Muscle of back (tissue), 11 donors: ENCODE results near the gene PROZ. TPM values are rescaled to one million over a fixed set of nuclear protein-coding genes. Genes with fewer than 3 reads are reported as not detected.
A peak's percentile ranks its signal among the peaks of the same experiment; 100 is the strongest.

Experiments used
- DNase-seq, 3 donors: peaks; one replicate each; pipeline versions ENCODE4 v3.0.0 to v3.0.0-alpha.2; 2013
- polyA plus RNA-seq, 10 donors: library from polyadenylated mRNA; unstranded; fragments of 120-200 nt; gene quantifications; one replicate each; pipeline ENCODE4 v1.2.1, GENCODE V29; 2013; ENCODE audit not compliant: insufficient read length in 10 of 10

PROZ gene
- polyA plus RNA-seq, 10 donors, result 0.14 to 0.19 TPM; not detected in 8

GRCh38 chr13:113140677-113141600 is 17.5 kb upstream of the PROZ start:
- DNase-seq, result no peak

GRCh38 chr13:113141601-113141970 is 16.9 kb upstream of the PROZ start:
- DNase-seq, result no peak

- DNase-seq, result no peak
Measured at GRCh38 chr13:113142876-113143275, 15.6 kb upstream of the PROZ start.

GRCh38 chr13:113143466-113144254 is 14.8 kb upstream of the PROZ start:
- DNase-seq, result no peak

GRCh38 chr13:113144255-113144629 is 14.2 kb upstream of the PROZ start:
- DNase-seq, result no peak

- no peak for DNase-seq
Measured at GRCh38 chr13:113145496-113145895, 13.0 kb upstream of the PROZ start.

GRCh38 chr13:113145911-113146598 is 12.4 kb upstream of the PROZ start:
- no peak for DNase-seq

GRCh38 chr13:113146750-113147149 is 11.7 kb upstream of the PROZ start:
- no peak for DNase-seq

- DNase-seq, result no peak
Measured at GRCh38 chr13:113147206-113147605, 11.2 kb upstream of the PROZ start.

- no peak for DNase-seq
Measured at GRCh38 chr13:113148407-113148806, 10.0 kb upstream of the PROZ start.

- DNase-seq, result no peak
Measured at GRCh38 chr13:113148940-113149503, 9.4 kb upstream of the PROZ start.

- DNase-seq, result no peak
Measured at GRCh38 chr13:113149711-113150549, 8.5 kb upstream of the PROZ start.

GRCh38 chr13:113150550-113151365 is 7.7 kb upstream of the PROZ start:
- DNase-seq, result no peak

- peak; percentile 29 to 69 (median 49) for DNase-seq
Measured at GRCh38 chr13:113151745-113152690, 6.4 kb upstream of the PROZ start.

GRCh38 chr13:113152691-113152983 is 5.8 kb upstream of the PROZ start:
- DNase-seq, result no peak

GRCh38 chr13:113152984-113153809 is 5.3 kb upstream of the PROZ start:
- DNase-seq, result peak in 2 of 3 donors; percentile 29 to 68

- DNase-seq, result peak; percentile 57 to 81 (median 74)
Measured at GRCh38 chr13:113153810-113154748, 4.4 kb upstream of the PROZ start.
